Measurements from ENCODE around the gene MOXD1.

- no peak for TF ChIP-seq POLR2AphosphoS5 (IDR thresholded peaks at IDR 0.05; ENCODE audit: low read depth, low read length)
- no peak for TF ChIP-seq MAX (IDR thresholded peaks at IDR 0.05)
- peak; percentile 72 to 76 (median 74) for TF ChIP-seq CTCF (IDR thresholded peaks at IDR 0.05 in 2 of 3, conservative IDR thresholded peaks at IDR 0.05 in 1 of 3; ENCODE audit: borderline replicate concordance in 1 of 3, insufficient read depth in 1 of 3, low read depth in 2 of 3, low read length in 2 of 3)
- no peak for TF ChIP-seq POLR2A (IDR thresholded peaks at IDR 0.05; ENCODE audit: borderline replicate concordance, extremely low read depth, insufficient read depth, insufficient read length)
- TF ChIP-seq REST (IDR thresholded peaks at IDR 0.05; ENCODE audit: low read depth): no peak
- no peak for TF ChIP-seq JUND (IDR thresholded peaks at IDR 0.05)
- TF ChIP-seq, protein P1, sequence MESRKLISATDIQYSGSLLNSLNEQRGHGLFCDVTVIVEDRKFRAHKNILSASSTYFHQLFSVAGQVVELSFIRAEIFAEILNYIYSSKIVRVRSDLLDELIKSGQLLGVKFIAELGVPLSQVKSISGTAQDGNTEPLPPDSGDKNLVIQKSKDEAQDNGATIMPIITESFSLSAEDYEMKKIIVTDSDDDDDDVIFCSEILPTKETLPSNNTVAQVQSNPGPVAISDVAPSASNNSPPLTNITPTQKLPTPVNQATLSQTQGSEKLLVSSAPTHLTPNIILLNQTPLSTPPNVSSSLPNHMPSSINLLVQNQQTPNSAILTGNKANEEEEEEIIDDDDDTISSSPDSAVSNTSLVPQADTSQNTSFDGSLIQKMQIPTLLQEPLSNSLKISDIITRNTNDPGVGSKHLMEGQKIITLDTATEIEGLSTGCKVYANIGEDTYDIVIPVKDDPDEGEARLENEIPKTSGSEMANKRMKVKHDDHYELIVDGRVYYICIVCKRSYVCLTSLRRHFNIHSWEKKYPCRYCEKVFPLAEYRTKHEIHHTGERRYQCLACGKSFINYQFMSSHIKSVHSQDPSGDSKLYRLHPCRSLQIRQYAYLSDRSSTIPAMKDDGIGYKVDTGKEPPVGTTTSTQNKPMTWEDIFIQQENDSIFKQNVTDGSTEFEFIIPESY (IDR thresholded peaks at IDR 0.05; ENCODE audit: extremely low read depth, insufficient replicate concordance, low read length): no peak
Observed at GRCh38 chr6:132298344-132298949, 102.8 kb downstream of the MOXD1 start.

All from HCT116 (cell line).